Testis (tissue), 3 donors: ENCODE data around the gene TJP1. TPM values are rescaled to one million over a fixed set of nuclear protein-coding genes. Genes with fewer than 3 reads are reported as not detected.

Experiments used
- DNase-seq: peaks from one replicate; pipeline ENCODE4 v3.0.0-alpha.2; 2019
- H3K27ac ChIP-seq, 2 donors: fragments of 200-600 bp; sonication (generic); one replicate each; pipeline ENCODE4 v1.5.1; 2019
- H3K27me3 ChIP-seq: fragments of 200-600 bp; sonication (generic); one replicate; pipeline ENCODE4 v1.5.1; 2019
- H3K36me3 ChIP-seq: fragments of 200-600 bp; sonication (generic); one replicate; pipeline ENCODE4 v1.5.1; 2017; ENCODE audit warnings: low read depth; ENCODE audit errors: missing control alignments
- H3K4me1 ChIP-seq: fragments of 200-600 bp; sonication (generic); one replicate; pipeline ENCODE4 v1.5.1; 2019
- H3K4me3 ChIP-seq, 2 donors: fragments of 200-600 bp; sonication (generic); one replicate each; pipeline ENCODE4 v1.5.1; 2017 to 2019
- H3K9me3 ChIP-seq: fragments of 200-600 bp; sonication (generic); one replicate; pipeline ENCODE4 v1.5.1; 2017
- CTCF ChIP-seq, 3 experiments: fragments of 450-650 bp in 2 of 3; fragments of 200-600 bp in 1 of 3; sonication (generic) in 1 of 3; IDR thresholded peaks; one replicate each; pipeline ENCODE4 v1.5.1; 2016 to 2019; ENCODE audit warnings: antibody characterized with exemption in 3 of 3, mild to moderate bottlenecking in 2 of 3, moderate library complexity in 1 of 3
- POLR2A ChIP-seq: fragments of 450-650 bp; IDR thresholded peaks from one replicate; pipeline ENCODE4 v1.6.1; 2017; ENCODE audit warnings: antibody characterized with exemption, mild to moderate bottlenecking, moderate library complexity
- WGBS, 2 donors: methylation state at CpG; one replicate each; pipeline ENCODE4 v1.1.5; 2018; 5-methylcytosine and 5-hydroxymethylcytosine counted together
- intact Hi-C: fragments of 100-400 bp; cut with DNase I; formaldehyde crosslinking; loops from one replicate; pipeline ENCODE4 v1.15.1; 2023; ENCODE audit warnings: low total_unique reads
- polyA plus RNA-seq: library from polyadenylated mRNA; stranded (reverse); fragments of 350-450 nt; fragmentation: Illumina TruSeq; extraction: RNeasy Lipid Tissue Mini Kit (QIAGEN cat#74804); gene quantifications from one replicate; pipeline ENCODE4 v1.2.3, GENCODE V29; 2014; ENCODE audit warnings: low read depth, low replicate concordance; ENCODE audit not compliant: insufficient read depth
- total RNA-seq, 2 donors: library from RNA; depleted of rRNA; stranded (reverse); fragments of >200 nt; gene quantifications; one replicate each; pipeline ENCODE4 v1.2.3, GENCODE V29; 2016

The TJP1 gene
- total and polyA plus RNA-seq, 3 donors from 2014 or later: 102 to 315 (median 255) TPM

GRCh38 chr15:29853211-29853987 lies 31.1 kb upstream of the TJP1 start:
- H3K9me3 ChIP-seq: no peaks in the 10 kb centered on the region
- DNase-seq: no peak
- WGBS, 2 donors: 86 to 88% methylated on average over 8 of the region's 8 CpGs
- no peaks in the 10 kb centered on the region for H3K27me3 ChIP-seq
- TF ChIP-seq CTCF (IDR thresholded peaks at IDR 0.05) (no peak), POLR2A (no peak)
- no peaks in the 10 kb centered on the region for H3K36me3 ChIP-seq
- no peak overlapping the region for H3K4me3 ChIP-seq
- intact Hi-C loops: no loop called here
- H3K27ac ChIP-seq: no peak overlapping the region
- H3K4me1 ChIP-seq: peaks cover 5% of the 10 kb centered on the region

- WGBS, 2 donors: 92 to 98% methylated on average over 3 of the region's 3 CpGs
- Histone ChIP-seq H3K4me1 (peaks cover 5% of the 10 kb centered on the region), H3K27me3 (no peaks in the 10 kb centered on the region), H3K4me3 (no peak overlapping the region), H3K36me3 (no peaks in the 10 kb centered on the region), H3K9me3 (no peaks in the 10 kb centered on the region), H3K27ac (no peak overlapping the region)
- no peak for DNase-seq
- intact Hi-C loops: no loop called here
- TF ChIP-seq POLR2A (no peak), CTCF (IDR thresholded peaks at IDR 0.05) (no peak)
Measured at GRCh38 chr15:29852201-29852600, 29.9 kb upstream of the TJP1 start.

GRCh38 chr15:29849716-29850115 lies 27.4 kb upstream of the TJP1 start:
- H3K4me1 ChIP-seq: peaks cover 4% of the 10 kb centered on the region
- no peak overlapping the region for H3K27ac ChIP-seq
- H3K4me3 ChIP-seq: no peak overlapping the region
- TF ChIP-seq POLR2A: no peak
- TF ChIP-seq CTCF (IDR thresholded peaks at IDR 0.05): no peak
- H3K36me3 ChIP-seq: no peaks in the 10 kb centered on the region
- DNase-seq: no peak
- 92 to 94% methylated on average over 7 of the region's 7 CpGs for WGBS, 2 donors
- intact Hi-C loops: no loop called here
- H3K27me3 ChIP-seq: no peaks in the 10 kb centered on the region
- no peaks in the 10 kb centered on the region for H3K9me3 ChIP-seq

- DNase-seq: no peak
- 89 to 95% methylated on average over 1 of the region's 1 CpG for WGBS, 2 donors
- Histone ChIP-seq H3K9me3 (no peaks in the 10 kb centered on the region), H3K27me3 (no peaks in the 10 kb centered on the region), H3K4me3 (no peak overlapping the region), H3K27ac (no peak overlapping the region), H3K4me1 (no peaks in the 10 kb centered on the region), H3K36me3 (no peaks in the 10 kb centered on the region)
- no peak for TF ChIP-seq POLR2A
- no peak for TF ChIP-seq CTCF (IDR thresholded peaks at IDR 0.05)
- intact Hi-C loops: no loop called here
Measured at GRCh38 chr15:29849218-29849617, 26.9 kb upstream of the TJP1 start.

GRCh38 chr15:29844290-29844903 lies 22.1 kb upstream of the TJP1 start:
- Histone ChIP-seq H3K27ac (no peak overlapping the region), H3K27me3 (no peaks in the 10 kb centered on the region), H3K36me3 (no peaks in the 10 kb centered on the region), H3K4me1 (peaks cover 16% of the 10 kb centered on the region), H3K4me3 (no peak overlapping the region), H3K9me3 (no peaks in the 10 kb centered on the region)
- intact Hi-C loops: no loop called here
- no peak for DNase-seq
- WGBS, 2 donors: 91 to 93% methylated on average over 5 of the region's 5 CpGs
- TF ChIP-seq CTCF (IDR thresholded peaks at IDR 0.05) (no peak), POLR2A (no peak)
